Thyroid gland (tissue), 4 donors: ENCODE measurements around the gene GRN. TPM values are rescaled to one million over a fixed set of nuclear protein-coding genes. Genes with fewer than 3 reads are reported as not detected.

Experiments
- DNase-seq, 2 donors: peaks; one replicate each; pipeline ENCODE4 v3.0.0-alpha.2; 2019
- H3K27ac ChIP-seq, 3 donors: fragments of 200-600 bp; sonication (generic); 1 replicate in 2 of 3; 2 replicates in 1 of 3; pipeline ENCODE4 v1.5.1; 2016 to 2019; ENCODE audit warnings: mild to moderate bottlenecking in 1 of 3, moderate library complexity in 1 of 3
- H3K27me3 ChIP-seq: fragments of 200-600 bp; sonication (generic); one replicate; pipeline ENCODE4 v1.5.1; 2019
- H3K36me3 ChIP-seq, 2 donors: fragments of 200-600 bp; sonication (generic); one replicate each; pipeline ENCODE4 v1.5.1; 2016 to 2019
- H3K4me1 ChIP-seq, 2 donors: fragments of 200-600 bp; sonication (generic); one replicate each; pipeline ENCODE4 v1.5.1; 2017 to 2019
- H3K4me3 ChIP-seq, 3 donors: fragments of 200-600 bp; sonication (generic); replicated peaks in 1 of 3; 1 replicate in 2 of 3; 2 replicates in 1 of 3; pipeline ENCODE4 v1.5.1; 2016; ENCODE audit warnings: mild to moderate bottlenecking in 1 of 3
- H3K9me3 ChIP-seq: fragments of 200-600 bp; sonication (generic); one replicate; pipeline ENCODE4 v1.5.1; 2017
- CTCF ChIP-seq, 6 experiments: fragments of 200-600 bp in 3 of 6; fragments of 450-650 bp in 3 of 6; sonication (generic) in 3 of 6; IDR thresholded peaks; one replicate each; pipeline ENCODE4 v1.5.1; 2016 to 2019; ENCODE audit warnings: antibody characterized with exemption in 6 of 6, mild to moderate bottlenecking in 2 of 6, inconsistent platforms in 1 of 6, moderate library complexity in 1 of 6
- POLR2A ChIP-seq, 2 donors: fragments of 450-650 bp; IDR thresholded peaks; one replicate each; pipeline ENCODE4 v1.6.1; 2017; ENCODE audit warnings: antibody characterized with exemption in 2 of 2, mild to moderate bottlenecking in 2 of 2, moderate library complexity in 1 of 2
- WGBS, 2 donors: methylation state at CpG; one replicate each; pipeline ENCODE4 v1.1.5; 2017; 5-methylcytosine and 5-hydroxymethylcytosine counted together
- intact Hi-C: fragments of 100-400 bp; cut with DNase I; formaldehyde crosslinking; loops from one replicate; pipeline ENCODE4 v1.15.1; 2023
- total RNA-seq, 4 donors: library from RNA; depleted of rRNA; stranded (reverse); fragments of >200 nt; gene quantifications; one replicate each; pipeline ENCODE4 v1.2.3, GENCODE V29; 2016

Gene GRN
- total RNA-seq, 4 donors from 2014 or later, result 259 to 292 (median 264) TPM

- Histone ChIP-seq H3K27me3 (no peaks in the 10 kb centered on the region), H3K4me1 (peaks cover 5 to 7% of the 10 kb centered on the region in 2 donors), H3K36me3 (peaks cover 27 to 30% of the 10 kb centered on the region in 2 donors), H3K27ac (no peak overlapping the region), H3K9me3 (no peaks in the 10 kb centered on the region), H3K4me3 (no peak overlapping the region)
- DNase-seq, result peak; percentile 68 to 71
- intact Hi-C loops, result no loop called here
- no peak for TF ChIP-seq POLR2A (IDR thresholded peaks at IDR 0.05)
- peak in 5 of 6 experiments; percentile 55 to 71 (median 68) for TF ChIP-seq CTCF (IDR thresholded peaks at IDR 0.05)
- WGBS, 2 donors, result 58 to 83% methylated on average over 2 to 5 of the region's 6 CpGs
Measured at GRCh38 chr17:44350733-44351226, 5.7 kb downstream of the GRN start.

DNA sequence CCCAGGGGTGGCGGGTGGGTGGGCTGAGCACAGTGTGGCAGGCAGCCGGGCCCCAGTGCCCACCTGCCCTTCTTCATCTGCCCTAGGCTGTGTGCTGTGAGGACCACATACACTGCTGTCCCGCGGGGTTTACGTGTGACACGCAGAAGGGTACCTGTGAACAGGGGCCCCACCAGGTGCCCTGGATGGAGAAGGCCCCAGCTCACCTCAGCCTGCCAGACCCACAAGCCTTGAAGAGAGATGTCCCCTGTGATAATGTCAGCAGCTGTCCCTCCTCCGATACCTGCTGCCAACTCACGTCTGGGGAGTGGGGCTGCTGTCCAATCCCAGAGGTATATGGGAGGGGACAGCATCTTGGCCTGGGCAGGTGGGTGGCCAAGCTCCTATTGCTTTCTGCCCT is 6.4 kb downstream of the GRN start:
- Histone ChIP-seq H3K9me3 (no peaks in the 10 kb centered on the region), H3K4me1 (peaks cover 0 to under 1% of the 10 kb centered on the region in 2 donors), H3K4me3 (no peak overlapping the region), H3K27ac (no peak overlapping the region), H3K36me3 (peaks cover 27 to 30% of the 10 kb centered on the region in 2 donors), H3K27me3 (no peaks in the 10 kb centered on the region)
- intact Hi-C loops, result no loop called here
- WGBS, 2 donors, result 93 to 100% methylated on average over 1 to 6 of the region's 8 CpGs
- no peak for TF ChIP-seq POLR2A (IDR thresholded peaks at IDR 0.05)
- no peak for TF ChIP-seq CTCF (IDR thresholded peaks at IDR 0.05)
- DNase-seq, result no peak

GRCh38 chr17:44351961-44352827 is 7.1 kb downstream of the GRN start:
- no peak for DNase-seq
- 88 to 89% methylated on average over 19 to 24 of the region's 36 CpGs for WGBS, 2 donors
- peaks cover 27 to 30% of the 10 kb centered on the region in 2 donors for H3K36me3 ChIP-seq
- H3K4me1 ChIP-seq, result no peaks in the 10 kb centered on the region
- no peaks in the 10 kb centered on the region for H3K27me3 ChIP-seq
- no peaks in the 10 kb centered on the region for H3K9me3 ChIP-seq
- no peak overlapping the region for H3K4me3 ChIP-seq
- no peak for TF ChIP-seq CTCF (IDR thresholded peaks at IDR 0.05)
- no peak for TF ChIP-seq POLR2A (IDR thresholded peaks at IDR 0.05)
- H3K27ac ChIP-seq, result no peak overlapping the region
- intact Hi-C loops, result no loop called here

DNA sequence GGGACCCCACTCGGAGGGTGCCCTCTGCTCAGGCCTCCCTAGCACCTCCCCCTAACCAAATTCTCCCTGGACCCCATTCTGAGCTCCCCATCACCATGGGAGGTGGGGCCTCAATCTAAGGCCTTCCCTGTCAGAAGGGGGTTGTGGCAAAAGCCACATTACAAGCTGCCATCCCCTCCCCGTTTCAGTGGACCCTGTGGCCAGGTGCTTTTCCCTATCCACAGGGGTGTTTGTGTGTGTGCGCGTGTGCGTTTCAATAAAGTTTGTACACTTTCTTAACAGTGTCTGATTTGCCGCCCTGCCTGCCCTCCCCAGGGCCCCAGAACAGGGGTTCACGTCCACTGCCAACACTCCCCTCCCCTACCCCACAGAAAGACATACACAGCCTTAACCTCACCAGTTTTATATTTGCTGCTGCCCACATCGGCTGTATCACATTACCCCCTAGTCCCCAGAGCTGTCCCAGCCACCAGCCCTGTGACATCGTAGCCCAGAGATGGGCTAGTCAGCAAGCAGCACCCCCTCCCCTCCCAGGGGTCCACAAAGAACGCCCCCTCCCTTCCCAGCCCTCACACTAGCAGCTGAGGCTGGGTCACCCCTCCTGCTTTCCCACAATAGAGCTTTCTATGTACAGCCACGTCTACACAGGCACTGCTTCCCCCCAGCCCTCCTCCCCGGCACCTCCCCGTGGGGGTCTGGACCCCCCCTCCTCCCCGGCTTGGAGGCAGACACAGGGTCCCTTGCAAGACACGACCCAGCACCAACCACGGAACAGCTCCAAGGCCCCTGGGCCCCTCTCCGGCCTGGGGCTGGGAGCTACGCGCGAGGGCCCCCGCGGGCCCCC is 7.9 kb downstream of the GRN start:
- WGBS, 2 donors, result 82 to 85% methylated on average over 11 to 13 of the region's 22 CpGs
- H3K4me1 ChIP-seq, result no peaks in the 10 kb centered on the region
- peaks cover 27 to 30% of the 10 kb centered on the region in 2 donors for H3K36me3 ChIP-seq
- intact Hi-C loops, result no loop called here
- H3K4me3 ChIP-seq, result no peak overlapping the region
- no peaks in the 10 kb centered on the region for H3K9me3 ChIP-seq
- no peak for DNase-seq
- H3K27me3 ChIP-seq, result no peaks in the 10 kb centered on the region
- no peak overlapping the region for H3K27ac ChIP-seq
- TF ChIP-seq POLR2A (IDR thresholded peaks at IDR 0.05) (no peak), CTCF (IDR thresholded peaks at IDR 0.05) (no peak)
